K562 (cell line): ENCODE results near the gene COL8A2. TPM values are rescaled to one million over a fixed set of nuclear protein-coding genes. Genes with fewer than 3 reads are reported as not detected.

ENCODE experiments used
- ATAC-seq: fragments of 200-7000 bp; cut with Tn5 transposase; 3 replicates; pipeline ENCODE4 v1.9.1; 2020; ENCODE audit warnings: moderate library complexity
- BruUV-seq: library from RNA; stranded (reverse); fragments of 400-500 nt; replicated peaks from 2 replicates; lab custom pipeline; 2021; lab: Mats Ljungman, UMichigan
- CTCF ChIA-PET: fragments of 300-600 bp; formaldehyde crosslinking; extraction: SDS; loops from one replicate; lab custom pipeline; 2021; ENCODE audit warnings: low intra/inter-chr PET ratio; lab: Yijun Ruan, JAX
- POLR2A ChIA-PET: fragments of 300-600, 350-650 bp; sonication (Branson Sonifier 250); formaldehyde crosslinking; extraction: SDS; loops from one replicate; lab custom pipeline; 2021; ENCODE audit warnings: antibody characterized with exemption, inconsistent platforms; lab: Yijun Ruan, JAX
- DNase-seq, 4 experiments: peaks; one replicate each; pipeline versions ENCODE4 v3.0.0 to v3.0.0-alpha.2; 2011 to 2018; ENCODE audit warnings: low spot score in 3 of 4, mixed read lengths in 3 of 4; ENCODE audit errors: extremely low read depth in 1 of 4
- FAIRE-seq: peaks from 2 replicates; lab custom pipeline; 2011; peaks lifted over from hg19 to GRCh38; lab: Jason Lieb, UNC
- H2AFZ ChIP-seq: 2 replicates; pipeline ENCODE4 v1.6.0; 2011; ENCODE audit warnings: low read depth, low read length, control low read depth, inconsistent platforms
- H3K27ac ChIP-seq: fragments of 200-600 bp; 3 replicates; pipeline ENCODE4 v1.8.0; 2011; ENCODE audit warnings: low read depth, mild to moderate bottlenecking, control low read depth, inconsistent platforms, low read length, moderate library complexity, mixed read lengths; ENCODE audit errors: extremely low read depth
- H3K27me3 ChIP-seq, 2 experiments: fragments of 300-600 bp in 1 of 2; 2 replicates in 1 of 2; 3 replicates in 1 of 2; pipeline versions ENCODE4 v1.6.0 to v1.8.0; 2011; ENCODE audit warnings: inconsistent platforms in 2 of 2, low read length in 2 of 2, mild to moderate bottlenecking in 1 of 2, mixed read lengths in 1 of 2, moderate library complexity in 1 of 2; ENCODE audit not compliant: control insufficient read depth in 2 of 2, insufficient read depth in 2 of 2
- H3K36me3 ChIP-seq: fragments of 300-600 bp; 3 replicates; pipeline ENCODE4 v1.8.0; 2011; ENCODE audit warnings: mild to moderate bottlenecking, low read length, inconsistent platforms; ENCODE audit not compliant: control insufficient read depth, insufficient read depth
- H3K4me1 ChIP-seq, 2 experiments: fragments of 200-600 bp in 1 of 2; replicated peaks in 1 of 2; 2 replicates in 1 of 2; 3 replicates in 1 of 2; pipeline versions ENCODE4 v1.5.1 to v1.8.0; 2011; ENCODE audit warnings: inconsistent platforms in 2 of 2, low read length in 2 of 2, mild to moderate bottlenecking in 1 of 2, mixed read lengths in 1 of 2, moderate library complexity in 1 of 2; ENCODE audit not compliant: control insufficient read depth in 2 of 2, insufficient read depth in 2 of 2
- H3K4me2 ChIP-seq: 2 replicates; pipeline ENCODE4 v1.6.1; 2011; ENCODE audit warnings: low read length, control low read depth, inconsistent platforms, mixed read lengths; ENCODE audit not compliant: insufficient read depth
- H3K4me3 ChIP-seq: fragments of 200-600 bp; sonication (generic), shearing (Covaris generic); 2 replicates; pipeline ENCODE4 v1.5.1; 2016; ENCODE audit warnings: control low read depth, inconsistent platforms
- H3K79me2 ChIP-seq: fragments of 200-600 bp; 3 replicates; pipeline ENCODE4 v1.8.0; 2011; ENCODE audit warnings: low read length, inconsistent platforms; ENCODE audit not compliant: control insufficient read depth, insufficient read depth
- H3K9ac ChIP-seq, 2 experiments: 2 replicates each; pipeline versions ENCODE4 v1.6.0 to v1.6.1; 2011; ENCODE audit warnings: low read depth in 2 of 2, low read length in 2 of 2, control low read depth in 1 of 2, inconsistent platforms in 1 of 2, mild to moderate bottlenecking in 1 of 2, mixed read lengths in 1 of 2; ENCODE audit not compliant: insufficient read depth in 1 of 2
- H3K9me1 ChIP-seq: one replicate; pipeline ENCODE4 v1.6.0; 2011; ENCODE audit warnings: inconsistent platforms, mild to moderate bottlenecking, low read length, moderate library complexity; ENCODE audit not compliant: control insufficient read depth, insufficient read depth
- H3K9me3 ChIP-seq: replicated peaks from 2 replicates; pipeline ENCODE4 v1.5.1; 2011; ENCODE audit warnings: low read depth, low read length, inconsistent platforms; ENCODE audit not compliant: control insufficient read depth, insufficient read depth
- H4K20me1 ChIP-seq: replicated peaks from 2 replicates; pipeline ENCODE4 v1.6.1; 2011; ENCODE audit warnings: low read length, inconsistent platforms, mixed read lengths; ENCODE audit not compliant: control insufficient read depth, insufficient read depth
- CXXC5 ChIP-seq: fragments of 250-450 bp; sonication (Bioruptor Pico); IDR thresholded peaks from 2 replicates; pipeline ENCODE4 v1.8.0; 2022; ENCODE audit warnings: inconsistent platforms, mild to moderate bottlenecking, moderate library complexity
- DMBX1 ChIP-seq: fragments of 250-450 bp; sonication (Bioruptor Pico); IDR thresholded peaks from 2 replicates; pipeline ENCODE4 v1.8.0; 2022; ENCODE audit warnings: inconsistent platforms, mild to moderate bottlenecking, moderate library complexity, borderline replicate concordance
- HDGF ChIP-seq: fragments of 450-650 bp; IDR thresholded peaks from 2 replicates; pipeline ENCODE4 v1.6.1; 2016
- PCBP1 ChIP-seq: fragments of 200-400 bp; formaldehyde crosslinking; IDR thresholded peaks from 2 replicates; pipeline ENCODE4 v1.6.1; 2018; ENCODE audit warnings: mild to moderate bottlenecking, low read depth, low read length; ENCODE audit not compliant: poor library complexity, severe bottlenecking
- POLR2A ChIP-seq: fragments of 450-650 bp; conservative IDR thresholded peaks from 2 replicates; pipeline ENCODE4 v1.6.1; 2016
- RERE ChIP-seq: sonication (generic); formaldehyde crosslinking; IDR thresholded peaks from 2 replicates; pipeline ENCODE4 v1.8.0; 2023; ENCODE audit warnings: missing genetic modification reagents, mild to moderate bottlenecking, borderline replicate concordance
- SIRT6 ChIP-seq: IDR thresholded peaks from one replicate; pipeline ENCODE4 v1.6.1; 2012; ENCODE audit warnings: low read depth, mild to moderate bottlenecking, control low read depth, inconsistent platforms, low read length, moderate library complexity
- STAG1 ChIP-seq: sonication (generic); formaldehyde crosslinking; IDR thresholded peaks from 2 replicates; pipeline ENCODE4 v1.5.0; 2020; ENCODE audit warnings: missing genetic modification reagents, borderline replicate concordance
- ZNF165 ChIP-seq: fragments of 250-450 bp; sonication (Bioruptor Pico); IDR thresholded peaks from 2 replicates; pipeline ENCODE4 v1.4.0; 2020; ENCODE audit warnings: borderline replicate concordance
- ZNF586 ChIP-seq: fragments of 450-650 bp; formaldehyde crosslinking; conservative IDR thresholded peaks from 2 replicates; pipeline ENCODE4 v1.4.0; 2020; ENCODE audit warnings: mild to moderate bottlenecking, moderate library complexity
- WGBS: fragments of 100-300 bp; shearing (Covaris generic); methylation state at CpG from one replicate; pipeline ENCODE4 v1.1.6; 2016; ENCODE audit warnings: low coverage, mixed read lengths; ENCODE audit not compliant: insufficient coverage; ENCODE audit errors: missing lambda C conversion rate; 5-methylcytosine and 5-hydroxymethylcytosine counted together
- in situ Hi-C: fragments of 300-500 bp; cut with MboI; formaldehyde crosslinking; loops from 4 replicates; pipeline ENCODE4 v1.15.0; 2018; ENCODE audit warnings: inconsistent platforms, mixed read lengths
- intact Hi-C: fragments of 100-400 bp; cut with micrococcal nuclease; formaldehyde crosslinking; loops from 2 replicates; pipeline ENCODE4 v1.14.2; 2022
- polyA plus RNA-seq, 8 experiments: library from polyadenylated mRNA; depleted of rRNA in 4 of 8; stranded (reverse) in 5 of 8; unstranded in 3 of 8; fragments of >200 nt; fragmentation: Nextera tagmentation in 2 of 8; fragmentation: Illumina TruSeq in 1 of 8; extraction: Ambion mirVana in 2 of 8; extraction: Trizol in 1 of 8; gene quantifications; 2 replicates each; pipeline versions ENCODE4 v1.2.1 to v1.2.3, GENCODE V29; 2011 to 2014; ENCODE audit warnings: inconsistent platforms in 1 of 8, missing spikeins in 1 of 8
- total RNA-seq, 7 experiments: library from RNA; depleted of rRNA in 6 of 7; stranded (reverse); fragments of >200 nt in 6 of 7; fragmentation: Illumina TruSeq in 2 of 7; extraction: Trizol in 2 of 7; gene quantifications; 2 replicates each; pipeline versions ENCODE4 v1.2.1 to v1.2.3, GENCODE V29; 2011 to 2021; ENCODE audit warnings: low replicate concordance in 1 of 7
- TF ChIP-seq, protein P1 (sequence below): sonication (generic); formaldehyde crosslinking; IDR thresholded peaks from 2 replicates; pipeline ENCODE4 v1.8.1; 2023; ENCODE audit warnings: mild to moderate bottlenecking, missing genetic modification reagents, moderate library complexity

Gene COL8A2
- total and polyA plus RNA-seq, 9 of the 15 experiments (the other 6 are each of a cell fraction or from before 2014, with no cell fraction given): 0.03 to 0.14 (median 0.04) TPM; not detected in 5

DNA sequence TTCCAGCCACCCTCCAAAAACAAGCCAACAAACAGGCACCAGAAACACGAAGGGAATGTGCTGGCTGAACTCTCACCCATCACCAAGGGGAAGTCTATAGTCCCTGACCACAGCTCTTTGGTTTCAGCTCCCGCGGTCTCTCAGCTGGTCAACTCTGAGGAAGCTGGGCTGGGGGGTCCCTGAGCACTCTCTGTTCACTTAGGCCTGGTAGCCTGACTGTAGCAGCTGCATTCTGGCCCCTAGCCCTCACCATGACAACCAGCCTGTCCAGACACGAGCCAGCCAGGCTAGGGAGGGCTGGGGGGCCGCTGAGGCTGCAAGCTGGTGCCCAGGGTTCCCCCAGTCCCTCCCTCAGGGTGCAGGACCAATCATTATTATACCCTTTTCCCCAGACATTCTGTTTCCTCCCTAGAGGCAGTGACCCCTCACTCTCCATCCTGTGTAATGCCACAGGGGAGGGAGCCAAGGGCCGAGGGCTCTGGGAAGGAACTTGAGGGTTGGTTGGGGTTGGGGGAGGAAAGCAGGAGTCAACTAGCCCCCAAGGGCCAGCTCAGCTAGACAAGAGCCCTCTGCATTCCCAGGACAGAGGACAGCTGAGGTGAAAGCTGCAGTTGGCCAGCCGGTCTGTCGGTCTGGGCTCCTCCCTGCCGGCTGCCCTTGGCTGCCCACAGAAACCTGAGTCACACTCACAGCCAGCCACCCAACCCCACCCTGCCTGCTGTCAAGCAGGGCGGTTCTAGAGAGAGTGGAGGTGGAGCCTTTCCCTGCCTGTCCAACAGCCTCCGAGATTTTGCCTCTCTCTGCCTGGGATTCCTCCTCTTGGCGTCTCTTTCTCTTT is 25.5 kb upstream of the COL8A2 start (continued):
- 0 out of 2 replicates have a peak, but pooled peaks have one; percentile 59 for TF ChIP-seq RERE (CRISPR knock-in tag)
- peak; percentile 82 for TF ChIP-seq POLR2A

GRCh38 chr1:36149973-36150295 is 24.9 kb upstream of the COL8A2 start:
- ATAC-seq (no peak), DNase-seq (peak in 1 of 4 experiments; percentile 44), FAIRE-seq (no peak)
- intact Hi-C loops: loop anchor here (1.0 to 2.0 kb wide), 4 partner anchors 38 to 270 kb away; partner anchors contain the start of gene THRAP3
- Histone ChIP-seq H3K9me3 (no peaks in the 10 kb centered on the region), H3K27ac (peak overlapping the region; percentile 81), H2AFZ (peak overlapping the region; percentile 93), H3K79me2 (peaks cover 33% of the 10 kb centered on the region), H3K4me2 (peak overlapping the region; percentile 77), H3K4me1 (peaks cover 36 to 37% of the 10 kb centered on the region in 2 experiments), H4K20me1 (no peaks in the 10 kb centered on the region), H3K27me3 (no peaks in the 10 kb centered on the region), H3K36me3 (peaks cover 17% of the 10 kb centered on the region), H3K9me1 (no peaks in the 10 kb centered on the region), H3K4me3 (no peak overlapping the region; the same call in 1 of the 2 replicates), H3K9ac (peak overlapping the region; percentile 58 to 81; a peak in 3 of 4 replicates)
- ChIA-PET POLR2A (interaction anchor here (0.6 to 3.5 kb wide), 26 partner anchors 10 to 1325 kb away, joined by 3 to 35 read pairs (median 4); partner anchors contain the start of genes LSM10 and THRAP3), CTCF (interaction anchor here (0.6 to 3.4 kb wide), 7 partner anchors 15 to 374 kb away, joined by 3 to 50 read pairs (median 5); no protein-coding TSS in a partner anchor)
- BruUV-seq: no TSS peak
- WGBS: 11% methylated on average over 6 of the region's 6 CpGs
- in situ Hi-C loops: loop anchor here (5.0 kb wide), 1 partner anchor 137 kb away; no protein-coding TSS in a partner anchor
- no peak for TF ChIP-seq SIRT6
- TF ChIP-seq ZNF165 (CRISPR knock-in tag): no peak
- TF ChIP-seq HDGF: no peak
- TF ChIP-seq DMBX1: 0 out of 2 replicates have a peak, but pooled peaks have one; percentile 13
- TF ChIP-seq CXXC5: no peak
- TF ChIP-seq, protein P1, sequence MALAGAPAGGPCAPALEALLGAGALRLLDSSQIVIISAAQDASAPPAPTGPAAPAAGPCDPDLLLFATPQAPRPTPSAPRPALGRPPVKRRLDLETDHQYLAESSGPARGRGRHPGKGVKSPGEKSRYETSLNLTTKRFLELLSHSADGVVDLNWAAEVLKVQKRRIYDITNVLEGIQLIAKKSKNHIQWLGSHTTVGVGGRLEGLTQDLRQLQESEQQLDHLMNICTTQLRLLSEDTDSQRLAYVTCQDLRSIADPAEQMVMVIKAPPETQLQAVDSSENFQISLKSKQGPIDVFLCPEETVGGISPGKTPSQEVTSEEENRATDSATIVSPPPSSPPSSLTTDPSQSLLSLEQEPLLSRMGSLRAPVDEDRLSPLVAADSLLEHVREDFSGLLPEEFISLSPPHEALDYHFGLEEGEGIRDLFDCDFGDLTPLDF (CRISPR knock-in tag): no peak
- TF ChIP-seq ZNF586 (CRISPR knock-in tag): no peak
- no peak for TF ChIP-seq PCBP1
- no peak for TF ChIP-seq STAG1 (CRISPR knock-in tag)
